Activated CD4-positive, alpha-beta T cell treated with anti-CD3 and anti-CD28 coated beads, Interleukin-2, amount 10 ng/mL, durations not matched to agents 24 days and 14 days (primary cell): Measurements from ENCODE around the gene MATN3. TPM values are rescaled to one million over a fixed set of nuclear protein-coding genes. Genes with fewer than 3 reads are reported as not detected.
A peak's percentile ranks its signal among the peaks of the same experiment; 100 is the strongest.

ENCODE experiments used
- DNase-seq: peaks from one replicate; pipeline ENCODE4 v3.0.0; 2022
- H3K27ac Mint-ChIP-seq: one replicate; pipeline ENCODE4 v1.8.0; 2022; ENCODE audit warnings: mild to moderate bottlenecking, mixed read lengths
- H3K27me3 Mint-ChIP-seq: one replicate; pipeline ENCODE4 v1.8.0; 2022; ENCODE audit warnings: mixed read lengths
- H3K36me3 Mint-ChIP-seq: one replicate; pipeline ENCODE4 v1.8.0; 2022; ENCODE audit warnings: low read depth, mild to moderate bottlenecking, mixed read lengths
- H3K4me1 Mint-ChIP-seq: one replicate; pipeline ENCODE4 v1.8.0; 2021; ENCODE audit warnings: mixed read lengths
- H3K4me3 Mint-ChIP-seq: one replicate; pipeline ENCODE4 v1.8.0; 2022; ENCODE audit warnings: mild to moderate bottlenecking, moderate library complexity, mixed read lengths
- H3K9me3 Mint-ChIP-seq: one replicate; pipeline ENCODE4 v1.8.0; 2021; ENCODE audit warnings: mixed read lengths
- intact Hi-C: fragments of 100-400 bp; cut with micrococcal nuclease; formaldehyde crosslinking; loops from one replicate; pipeline ENCODE4 v1.15.1; 2023
- total RNA-seq: library from RNA; stranded (reverse); gene quantifications from 2 replicates; pipeline ENCODE4 v1.2.3, GENCODE V29; 2022

The MATN3 gene
- total RNA-seq, 1 donor from 2014 or later: not detected

GRCh38 chr2:20005067-20005627 is 7.3 kb downstream of the MATN3 start:
- peaks cover 27% of the 10 kb centered on the region for H3K27me3 Mint-ChIP-seq
- no peaks in the 10 kb centered on the region for H3K4me1 Mint-ChIP-seq
- intact Hi-C loops: no loop called here
- H3K27ac Mint-ChIP-seq: no peak overlapping the region
- no peak overlapping the region for H3K4me3 Mint-ChIP-seq
- DNase-seq: no peak
- H3K9me3 Mint-ChIP-seq: no peaks in the 10 kb centered on the region
- no peaks in the 10 kb centered on the region for H3K36me3 Mint-ChIP-seq

- Mint-ChIP-seq H3K4me3 (no peak overlapping the region), H3K36me3 (no peaks in the 10 kb centered on the region), H3K27me3 (peaks cover 20% of the 10 kb centered on the region), H3K9me3 (no peaks in the 10 kb centered on the region), H3K27ac (no peak overlapping the region), H3K4me1 (no peaks in the 10 kb centered on the region)
- DNase-seq: no peak
- intact Hi-C loops: no loop called here
Observed at GRCh38 chr2:20001361-20001863, 11.1 kb downstream of the MATN3 start.

GRCh38 chr2:19993731-19994130 is 18.7 kb downstream of the MATN3 start:
- intact Hi-C loops: loop anchor here (10.0 kb wide), 1 partner anchor 1429 kb away; the partner anchor contains the start of gene RDH14
- peaks cover 39% of the 10 kb centered on the region for H3K27me3 Mint-ChIP-seq
- no peak overlapping the region for H3K27ac Mint-ChIP-seq
- peaks cover 8% of the 10 kb centered on the region for H3K9me3 Mint-ChIP-seq
- peaks cover 15% of the 10 kb centered on the region for H3K4me1 Mint-ChIP-seq
- H3K36me3 Mint-ChIP-seq: no peaks in the 10 kb centered on the region
- H3K4me3 Mint-ChIP-seq: no peak overlapping the region
- no peak for DNase-seq

DNA sequence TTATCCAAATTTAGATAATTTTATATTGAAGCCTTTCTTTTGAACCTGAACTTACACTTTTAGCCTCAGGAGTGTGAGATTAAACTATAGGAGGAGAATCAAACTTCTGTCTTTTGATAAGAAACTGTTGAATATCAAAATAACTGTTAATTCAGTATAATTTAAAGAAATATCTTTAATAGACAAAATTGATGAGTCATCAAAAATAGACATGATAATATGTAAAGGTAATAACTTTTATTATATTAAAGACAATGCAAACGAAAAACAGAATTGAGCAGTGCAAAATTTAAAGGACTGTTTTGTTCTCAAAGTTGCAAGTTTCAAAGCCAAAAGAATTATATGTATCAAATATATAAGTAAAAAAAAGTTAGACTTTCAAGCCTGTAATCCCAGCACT is 20.6 kb downstream of the MATN3 start:
- H3K4me3 Mint-ChIP-seq: no peak overlapping the region
- H3K27me3 Mint-ChIP-seq: peaks cover 36% of the 10 kb centered on the region
- peaks cover 2% of the 10 kb centered on the region for H3K36me3 Mint-ChIP-seq
- H3K4me1 Mint-ChIP-seq: peaks cover 15% of the 10 kb centered on the region
- intact Hi-C loops: loop anchor here (2.0 to 10.0 kb wide), 2 partner anchors 89 to 1427 kb away; partner anchors contain the start of gene RDH14
- no peak overlapping the region for H3K27ac Mint-ChIP-seq
- DNase-seq: no peak
- peaks cover 8% of the 10 kb centered on the region for H3K9me3 Mint-ChIP-seq

DNA sequence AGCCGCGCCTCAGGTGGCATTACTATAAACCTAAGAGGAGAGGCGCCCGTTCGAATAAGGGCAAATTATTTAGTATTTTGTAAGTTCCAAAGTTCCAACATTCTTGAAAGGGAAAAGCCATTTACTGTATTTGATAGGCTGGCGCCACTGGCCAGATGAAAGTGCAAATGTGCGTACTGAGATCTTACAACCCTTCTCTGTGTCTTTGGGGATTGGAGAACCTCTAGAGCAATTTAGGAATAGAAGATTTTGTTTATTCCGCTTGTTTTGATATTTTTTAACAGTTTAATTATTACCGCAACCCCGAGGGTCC is 22.1 kb downstream of the MATN3 start:
- peak overlapping the region; percentile 88 for H3K27ac Mint-ChIP-seq
- H3K36me3 Mint-ChIP-seq: peaks cover 4% of the 10 kb centered on the region
- no peak for DNase-seq

GRCh38 chr2:19989667-19990415 is 22.6 kb downstream of the MATN3 start, which contains the start of gene WDR35:
WDR35 (minus strand) TSS chr2:19990105; CDS start chr2:19990015, 90 bp downstream.
- H3K4me3 Mint-ChIP-seq: peak within 1 kb of the TSS; percentile 92
- peaks cover 28% of the 10 kb centered on the region for H3K27me3 Mint-ChIP-seq
- peaks cover 4% of the 10 kb centered on the region for H3K36me3 Mint-ChIP-seq
- peaks cover 8% of the 10 kb centered on the region for H3K9me3 Mint-ChIP-seq
- intact Hi-C loops: loop anchor here (1.0 to 10.0 kb wide), 3 partner anchors 61 to 1425 kb away; partner anchors contain the start of genes LAPTM4A and RDH14
- peaks cover 15% of the 10 kb centered on the region for H3K4me1 Mint-ChIP-seq
- H3K27ac Mint-ChIP-seq: peak within 1 kb of the TSS; percentile 88
- DNase-seq: peak; percentile 98

More for the DNA sequence above, 22.1 kb downstream of the MATN3 start:
- Mint-ChIP-seq H3K4me3 (peak overlapping the region; percentile 92), H3K9me3 (peaks cover 8% of the 10 kb centered on the region), H3K4me1 (peaks cover 15% of the 10 kb centered on the region), H3K27me3 (peaks cover 28% of the 10 kb centered on the region)
- intact Hi-C loops: loop anchor here (1.0 to 10.0 kb wide), 3 partner anchors 61 to 1426 kb away; partner anchors contain the start of genes LAPTM4A and RDH14

- Mint-ChIP-seq H3K9me3 (peaks cover 8% of the 10 kb centered on the region), H3K27me3 (peaks cover 26% of the 10 kb centered on the region), H3K4me1 (peaks cover 15% of the 10 kb centered on the region), H3K27ac (peak overlapping the region; percentile 88), H3K36me3 (peaks cover 4% of the 10 kb centered on the region), H3K4me3 (peak overlapping the region; percentile 92)
- DNase-seq: no peak
- intact Hi-C loops: no loop called here
Observed at GRCh38 chr2:19989342-19989666, 23.2 kb downstream of the MATN3 start.

- Mint-ChIP-seq H3K4me3 (peak overlapping the region; percentile 92), H3K27ac (no peak overlapping the region), H3K9me3 (peaks cover 8% of the 10 kb centered on the region), H3K27me3 (peaks cover 20% of the 10 kb centered on the region), H3K4me1 (peaks cover 15% of the 10 kb centered on the region), H3K36me3 (peaks cover 4% of the 10 kb centered on the region)
- intact Hi-C loops: no loop called here
- DNase-seq: peak; percentile 17
Observed at GRCh38 chr2:19988600-19988999, 23.9 kb downstream of the MATN3 start.

DNA sequence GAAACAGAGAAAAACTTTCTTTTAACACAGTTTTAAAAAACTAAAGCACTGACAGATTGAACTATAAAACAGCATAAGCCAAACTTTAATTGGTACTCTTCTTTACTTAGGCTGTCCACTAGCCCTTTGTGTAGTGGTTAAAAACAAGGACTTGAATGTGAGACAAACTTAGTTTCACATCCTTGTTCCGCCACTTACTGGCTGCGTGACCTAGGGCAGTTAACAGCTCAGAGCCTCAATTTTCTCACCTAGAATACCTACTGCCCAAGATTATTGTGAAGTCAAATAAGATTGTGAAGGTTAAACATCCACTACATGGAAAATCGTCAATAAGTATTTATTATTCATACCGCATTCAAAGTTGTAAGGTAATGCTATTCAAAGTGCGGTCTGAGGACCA is 24.5 kb downstream of the MATN3 start:
- Mint-ChIP-seq H3K27ac (no peak overlapping the region), H3K36me3 (peaks cover 4% of the 10 kb centered on the region), H3K4me3 (no peak overlapping the region), H3K27me3 (peaks cover 13% of the 10 kb centered on the region), H3K9me3 (peaks cover 8% of the 10 kb centered on the region), H3K4me1 (peaks cover 15% of the 10 kb centered on the region)
- intact Hi-C loops: no loop called here
- no peak for DNase-seq

DNA sequence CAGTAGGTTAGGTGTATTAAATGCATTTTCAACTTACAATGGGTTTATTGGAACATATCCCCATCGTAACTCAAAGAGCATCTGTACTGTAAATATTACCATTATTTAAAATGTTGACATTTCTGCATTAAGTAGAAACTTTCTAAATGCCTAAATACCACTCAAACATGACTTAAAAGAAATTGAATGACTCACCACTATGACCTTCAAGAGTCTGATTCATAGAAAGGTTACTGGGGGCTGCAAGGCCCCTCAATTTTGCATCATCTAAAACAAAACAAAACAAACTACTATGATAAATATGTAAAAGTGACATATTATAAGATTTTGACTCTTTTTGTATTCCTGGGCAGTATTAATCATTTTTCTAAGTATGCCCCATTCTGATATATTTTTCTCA is 30.2 kb downstream of the MATN3 start:
- intact Hi-C loops: no loop called here

GRCh38 chr2:19979932-19980331 is 32.5 kb downstream of the MATN3 start:
- no peak overlapping the region for H3K27ac Mint-ChIP-seq
- peaks cover 21% of the 10 kb centered on the region for H3K36me3 Mint-ChIP-seq
- no peaks in the 10 kb centered on the region for H3K9me3 Mint-ChIP-seq
- intact Hi-C loops: no loop called here
- no peak overlapping the region for H3K4me3 Mint-ChIP-seq
- DNase-seq: peak; percentile 3
- H3K4me1 Mint-ChIP-seq: no peaks in the 10 kb centered on the region
- H3K27me3 Mint-ChIP-seq: no peaks in the 10 kb centered on the region

More for the DNA sequence above, 30.2 kb downstream of the MATN3 start:
- no peak overlapping the region for H3K4me3 Mint-ChIP-seq
- H3K27me3 Mint-ChIP-seq: no peaks in the 10 kb centered on the region
- H3K9me3 Mint-ChIP-seq: no peaks in the 10 kb centered on the region
- H3K4me1 Mint-ChIP-seq: no peaks in the 10 kb centered on the region
- DNase-seq: peak; percentile 2
- H3K27ac Mint-ChIP-seq: no peak overlapping the region
- peaks cover 23% of the 10 kb centered on the region for H3K36me3 Mint-ChIP-seq

DNA sequence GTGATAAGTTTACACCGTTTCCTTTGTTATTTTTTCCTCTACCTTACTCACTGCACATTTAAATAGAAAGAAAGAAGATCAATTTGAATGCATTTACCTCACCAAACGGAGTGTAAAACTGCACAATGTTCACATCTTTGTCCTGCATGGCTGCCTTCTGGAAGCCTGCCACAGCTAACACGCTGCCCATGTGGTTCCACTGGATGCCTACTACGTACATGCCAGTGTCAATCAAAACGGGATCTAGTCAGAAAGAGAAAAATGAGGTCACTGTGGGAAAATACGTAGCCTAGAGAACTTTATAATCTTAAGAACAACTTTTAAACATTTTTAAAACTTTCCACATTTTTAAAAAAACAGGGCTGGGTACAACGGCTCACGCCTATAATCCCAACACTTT is 39.0 kb downstream of the MATN3 start:
- Mint-ChIP-seq H3K9me3 (no peaks in the 10 kb centered on the region), H3K4me1 (peaks cover 4% of the 10 kb centered on the region), H3K36me3 (peaks cover 8% of the 10 kb centered on the region), H3K27ac (no peak overlapping the region), H3K27me3 (no peaks in the 10 kb centered on the region), H3K4me3 (no peak overlapping the region)
- intact Hi-C loops: no loop called here
- peak; percentile 34 for DNase-seq

GRCh38 chr2:19971691-19972090 is 40.8 kb downstream of the MATN3 start:
- Mint-ChIP-seq H3K9me3 (no peaks in the 10 kb centered on the region), H3K27ac (no peak overlapping the region), H3K36me3 (peaks cover 7% of the 10 kb centered on the region), H3K4me3 (no peak overlapping the region), H3K27me3 (no peaks in the 10 kb centered on the region), H3K4me1 (peaks cover 4% of the 10 kb centered on the region)
- intact Hi-C loops: no loop called here
- DNase-seq: peak; percentile 57

GRCh38 chr2:19963386-19963785 is 49.1 kb downstream of the MATN3 start:
- no peak overlapping the region for H3K4me3 Mint-ChIP-seq
- peaks cover 2% of the 10 kb centered on the region for H3K36me3 Mint-ChIP-seq
- no peak for DNase-seq
- H3K4me1 Mint-ChIP-seq: no peaks in the 10 kb centered on the region
- no peaks in the 10 kb centered on the region for H3K27me3 Mint-ChIP-seq
- H3K27ac Mint-ChIP-seq: no peak overlapping the region
- no peaks in the 10 kb centered on the region for H3K9me3 Mint-ChIP-seq
- intact Hi-C loops: no loop called here
